ENCODE data around the gene ZNF827.
A peak's percentile ranks its signal among the peaks of the same experiment; 100 is the strongest.
"Not testable (repeated sequence)": the region's sequence is repeated elsewhere in the genome, so short reads cannot be mapped to it uniquely, and the experiment has no call there.

ZNF827 gene

DNA sequence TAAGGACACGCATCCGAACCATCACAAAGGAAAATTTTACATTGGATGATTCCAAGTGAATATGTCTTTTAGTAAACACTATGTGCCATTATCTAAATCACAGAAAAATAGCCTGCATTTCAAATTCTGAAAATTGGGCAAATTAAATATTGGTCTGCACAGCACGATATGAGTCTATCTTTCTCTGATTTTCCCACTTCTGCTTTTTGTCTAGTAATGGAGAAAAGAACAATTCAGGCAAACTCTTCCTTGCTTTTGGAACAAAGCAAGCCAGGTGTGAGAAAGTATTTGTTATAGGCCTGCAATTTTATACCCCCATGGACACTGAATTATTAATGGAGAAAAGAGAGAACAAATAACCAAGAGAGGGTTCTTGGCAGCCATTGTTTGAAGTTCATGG, 97.8 kb downstream of the ZNF827 start:
- no peak overlapping the region for H3K4me3 ChIP-seq (ENCODE audit: low read depth, low read length)
- no peak for DNase-seq (ENCODE audit: low read depth, low spot score)
- TF ChIP-seq, protein P1, sequence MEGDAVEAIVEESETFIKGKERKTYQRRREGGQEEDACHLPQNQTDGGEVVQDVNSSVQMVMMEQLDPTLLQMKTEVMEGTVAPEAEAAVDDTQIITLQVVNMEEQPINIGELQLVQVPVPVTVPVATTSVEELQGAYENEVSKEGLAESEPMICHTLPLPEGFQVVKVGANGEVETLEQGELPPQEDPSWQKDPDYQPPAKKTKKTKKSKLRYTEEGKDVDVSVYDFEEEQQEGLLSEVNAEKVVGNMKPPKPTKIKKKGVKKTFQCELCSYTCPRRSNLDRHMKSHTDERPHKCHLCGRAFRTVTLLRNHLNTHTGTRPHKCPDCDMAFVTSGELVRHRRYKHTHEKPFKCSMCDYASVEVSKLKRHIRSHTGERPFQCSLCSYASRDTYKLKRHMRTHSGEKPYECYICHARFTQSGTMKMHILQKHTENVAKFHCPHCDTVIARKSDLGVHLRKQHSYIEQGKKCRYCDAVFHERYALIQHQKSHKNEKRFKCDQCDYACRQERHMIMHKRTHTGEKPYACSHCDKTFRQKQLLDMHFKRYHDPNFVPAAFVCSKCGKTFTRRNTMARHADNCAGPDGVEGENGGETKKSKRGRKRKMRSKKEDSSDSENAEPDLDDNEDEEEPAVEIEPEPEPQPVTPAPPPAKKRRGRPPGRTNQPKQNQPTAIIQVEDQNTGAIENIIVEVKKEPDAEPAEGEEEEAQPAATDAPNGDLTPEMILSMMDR (IDR thresholded peaks at IDR 0.05; ENCODE audit: low read depth, low read length), result no peak
- in situ Hi-C loops (cut with HindIII; ENCODE audit: low sequenced_read_pairs), result no loop called here

DNA sequence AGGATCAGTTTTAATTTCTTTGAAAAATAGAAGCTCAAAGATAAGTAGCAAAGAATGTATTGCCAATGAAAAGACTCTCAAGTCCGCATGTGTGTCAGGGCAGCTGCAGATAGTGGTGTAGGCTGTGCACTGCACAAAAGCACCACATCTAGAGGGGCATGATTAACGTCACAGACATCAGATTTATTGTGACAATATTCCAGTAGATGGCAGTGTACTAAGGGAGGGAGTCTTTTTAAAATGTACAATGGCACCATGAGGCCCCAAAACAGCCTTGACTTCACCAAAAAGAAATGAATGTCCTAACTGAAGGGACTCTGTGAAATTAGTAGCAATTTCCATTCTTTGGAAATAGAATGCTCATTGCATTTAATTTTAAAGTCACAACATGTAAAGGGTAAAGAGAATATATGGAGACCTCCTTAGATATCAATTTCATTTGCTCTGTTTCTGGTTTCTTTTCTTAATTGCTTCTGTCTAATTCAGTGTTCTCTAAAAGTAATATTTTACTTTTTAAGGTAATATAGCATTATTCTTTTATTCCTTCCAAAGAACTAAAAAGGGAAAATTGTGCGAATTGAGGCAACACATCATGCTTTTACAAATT, 98.4 kb downstream of the ZNF827 start:
- peak; percentile 55 for DNase-seq (ENCODE audit: low read depth, low spot score)
- in situ Hi-C loops (cut with HindIII; ENCODE audit: low sequenced_read_pairs), result no loop called here

DNA sequence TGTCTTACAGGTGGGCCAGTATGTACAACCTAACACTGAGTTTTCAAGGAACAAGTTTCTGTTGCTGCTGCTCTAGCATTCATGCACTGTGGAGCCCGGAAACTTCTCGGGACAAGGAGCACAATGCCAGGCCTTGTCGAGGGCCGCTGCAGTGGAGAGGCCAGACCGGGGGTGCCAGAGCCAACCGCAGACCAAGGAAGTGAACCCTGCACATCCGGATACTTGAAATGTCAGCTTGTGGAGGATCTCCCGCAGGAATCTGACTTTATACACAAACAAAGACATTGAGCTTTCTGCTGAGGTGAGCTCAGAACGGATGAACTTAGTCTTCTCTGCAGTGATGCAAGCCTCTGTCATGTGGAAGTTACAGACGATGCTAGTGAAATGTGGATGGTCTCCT, 99.5 kb downstream of the ZNF827 start:
- TF ChIP-seq, protein P1 (IDR thresholded peaks at IDR 0.05; ENCODE audit: low read depth, low read length), result no peak
- no peak overlapping the region for H3K4me3 ChIP-seq (ENCODE audit: low read depth, low read length)
- DNase-seq (ENCODE audit: low read depth, low spot score), result peak; percentile 58
- in situ Hi-C loops (cut with HindIII; ENCODE audit: low sequenced_read_pairs), result no loop called here

More for the DNA sequence above, 98.4 kb downstream of the ZNF827 start:
- no peak overlapping the region for H3K4me3 ChIP-seq (ENCODE audit: low read depth, low read length)
- TF ChIP-seq, protein P1 (IDR thresholded peaks at IDR 0.05; ENCODE audit: low read depth, low read length), result peak; percentile 45

DNA sequence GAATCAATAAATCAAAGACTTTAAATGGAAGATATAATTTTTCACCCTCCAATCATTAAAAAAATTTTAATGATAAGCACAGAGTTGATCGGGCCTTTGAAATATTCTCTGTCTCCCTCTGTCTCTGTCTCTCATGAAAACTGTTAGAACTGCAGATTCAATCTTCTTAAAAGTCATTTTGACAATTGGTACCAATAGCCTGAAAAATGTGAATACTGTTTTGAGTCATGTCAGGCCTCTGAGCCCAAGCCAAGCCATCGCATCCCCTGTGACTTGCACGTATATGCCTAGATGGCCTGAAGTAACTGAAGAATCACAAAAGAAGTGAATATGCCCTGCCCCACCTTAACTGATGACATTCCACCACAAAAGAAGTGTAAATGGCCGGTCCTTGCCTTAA, 106.2 kb downstream of the ZNF827 start:
- H3K4me3 ChIP-seq (ENCODE audit: low read depth, low read length); in situ Hi-C loops (cut with HindIII; ENCODE audit: low sequenced_read_pairs); DNase-seq (ENCODE audit: low read depth, low spot score): not testable (repeated sequence)

DNA sequence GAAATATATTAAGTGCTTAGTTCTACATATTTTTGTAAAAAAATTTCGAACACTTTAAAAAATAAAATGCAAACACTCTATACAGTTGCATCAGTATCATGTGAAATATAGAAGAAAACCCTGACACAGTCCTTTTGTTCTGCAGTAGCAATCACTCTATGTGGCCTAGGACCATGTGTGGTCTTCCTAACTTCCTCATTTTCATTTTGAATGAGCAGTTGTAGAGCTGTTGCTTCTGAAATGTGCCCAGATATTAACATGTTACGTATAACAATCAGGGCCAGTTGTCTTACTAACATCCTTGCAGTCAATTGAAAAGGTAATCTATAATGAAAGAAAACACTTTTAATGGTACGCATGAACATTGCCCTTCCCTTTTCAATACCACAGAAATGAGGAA, 107.9 kb downstream of the ZNF827 start:
- H3K4me3 ChIP-seq (ENCODE audit: low read depth, low read length), result no peak overlapping the region
- in situ Hi-C loops (cut with HindIII; ENCODE audit: low sequenced_read_pairs), result no loop called here
- DNase-seq (ENCODE audit: low read depth, low spot score), result no peak
- TF ChIP-seq, protein P1 (IDR thresholded peaks at IDR 0.05; ENCODE audit: low read depth, low read length), result no peak

DNA sequence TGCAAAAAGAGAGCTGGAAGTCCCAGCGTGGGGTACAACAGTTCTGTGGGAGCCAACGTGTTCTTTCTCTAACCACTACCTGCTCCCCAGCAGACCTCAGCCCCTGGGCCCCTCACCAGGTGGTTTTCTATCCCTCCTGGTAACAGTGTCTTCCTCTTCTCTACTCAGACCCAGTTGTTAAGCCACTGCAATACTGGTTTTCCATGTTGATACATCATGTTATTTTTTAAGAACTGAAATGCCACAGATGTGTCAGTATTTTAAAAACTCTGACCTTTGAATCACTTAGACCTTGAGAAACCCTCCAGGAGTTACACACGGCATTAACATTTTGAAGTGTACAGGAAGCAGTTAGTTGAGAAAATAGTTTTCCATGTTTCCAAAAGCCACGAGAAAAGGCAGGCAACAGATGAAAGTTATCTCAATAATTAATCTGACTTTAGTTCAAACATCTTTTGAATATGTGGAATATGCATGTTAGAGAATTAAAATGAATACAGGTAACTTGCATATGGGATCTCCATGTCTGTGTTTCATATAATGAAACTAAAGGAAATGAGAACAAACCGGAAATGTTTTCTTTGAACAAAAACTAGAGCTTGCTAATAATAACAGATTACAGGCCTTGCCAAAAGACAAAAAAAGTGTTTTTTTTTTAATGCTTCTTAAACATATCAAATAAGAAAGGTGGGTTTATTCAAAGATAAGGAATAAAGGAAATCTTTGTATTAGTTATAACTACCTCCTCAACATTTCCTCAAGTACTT, 108.8 kb downstream of the ZNF827 start:
- TF ChIP-seq, protein P1 (IDR thresholded peaks at IDR 0.05; ENCODE audit: low read depth, low read length), result no peak
- in situ Hi-C loops (cut with HindIII; ENCODE audit: low sequenced_read_pairs), result no loop called here
- DNase-seq (ENCODE audit: low read depth, low spot score), result no peak
- no peak overlapping the region for H3K4me3 ChIP-seq (ENCODE audit: low read depth, low read length)

DNA sequence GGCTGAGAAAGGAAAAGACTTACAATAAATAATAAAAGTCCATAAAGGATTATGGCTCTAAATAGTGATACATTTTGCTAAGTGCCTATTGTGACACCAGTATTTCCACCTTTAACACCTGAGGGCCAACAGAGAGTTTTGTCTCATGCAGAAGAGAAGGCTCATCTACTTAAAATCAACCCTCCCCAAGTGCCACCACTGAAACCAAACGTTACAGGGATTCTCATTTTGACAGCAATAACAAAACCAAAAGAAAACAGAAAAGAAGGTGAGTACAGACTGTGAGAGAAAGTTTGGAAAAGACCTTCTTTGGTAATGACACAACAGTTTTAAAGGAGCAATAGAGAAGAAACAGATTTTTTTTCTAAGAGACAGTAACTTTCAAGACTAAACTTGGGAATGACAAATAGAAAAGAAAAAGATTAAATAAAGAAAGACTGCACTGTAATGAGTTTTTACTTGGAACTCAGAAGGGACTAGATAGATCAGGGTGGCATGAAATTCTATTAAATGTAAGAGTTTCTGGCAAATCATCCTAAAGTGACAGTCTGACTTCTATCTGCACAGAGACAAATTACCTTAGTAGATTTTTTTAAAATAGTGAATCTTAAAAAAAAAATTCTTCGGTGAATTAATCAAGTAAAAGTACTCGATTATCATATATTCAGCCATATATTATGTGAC, 109.7 kb downstream of the ZNF827 start:
- TF ChIP-seq, protein P1 (IDR thresholded peaks at IDR 0.05; ENCODE audit: low read depth, low read length), result no peak
- in situ Hi-C loops (cut with HindIII; ENCODE audit: low sequenced_read_pairs), result no loop called here
- H3K4me3 ChIP-seq (ENCODE audit: low read depth, low read length), result no peak overlapping the region
- no peak for DNase-seq (ENCODE audit: low read depth, low spot score)
